H1 (cell line): ENCODE measurements around the gene CCDC107. TPM values are rescaled to one million over a fixed set of nuclear protein-coding genes. Genes with fewer than 3 reads are reported as not detected.

Source experiments
- CTCF ChIA-PET: fragments of 300-600 bp; sonication (Branson Sonifier 250); formaldehyde crosslinking; loops from one replicate; lab custom pipeline; 2021; ENCODE audit not compliant: partially characterized antibody; lab: Charles Lee
- POLR2A ChIA-PET: fragments of 300-600 bp; sonication (Branson Sonifier 250); formaldehyde crosslinking; loops from one replicate; lab custom pipeline; 2021; ENCODE audit warnings: inconsistent platforms; ENCODE audit not compliant: partially characterized antibody; lab: Charles Lee
- DNase-seq, 2 experiments: peaks; one replicate each; pipeline versions ENCODE4 v3.0.0 to v3.0.0-alpha.2; 2010 to 2022; ENCODE audit warnings: low spot score in 2 of 2, low read depth in 1 of 2, mixed read lengths in 1 of 2
- FAIRE-seq: peaks from 2 replicates; lab custom pipeline; 2011; peaks lifted over from hg19 to GRCh38; lab: Jason Lieb, UNC
- H2AFZ ChIP-seq: 2 replicates; pipeline ENCODE4 v1.8.1; 2012; ENCODE audit warnings: low read length, inconsistent platforms
- H2AK5ac ChIP-seq: 2 replicates; pipeline ENCODE4 v1.6.1; 2013; ENCODE audit warnings: low read depth, low read length
- H2BK120ac ChIP-seq: replicated peaks from 2 replicates; pipeline ENCODE3; 2013; ENCODE audit warnings: low read depth, low read length, inconsistent platforms
- H2BK12ac ChIP-seq: 2 replicates; pipeline ENCODE4 v1.6.1; 2013; ENCODE audit warnings: low read depth, low read length
- H2BK15ac ChIP-seq: 2 replicates; pipeline ENCODE4 v1.6.1; 2013; ENCODE audit warnings: low read length
- H2BK20ac ChIP-seq: 2 replicates; pipeline ENCODE4 v1.6.1; 2013; ENCODE audit warnings: low read length
- H2BK5ac ChIP-seq: 2 replicates; pipeline ENCODE4 v1.6.1; 2013; ENCODE audit warnings: low read depth, low read length
- H3K14ac ChIP-seq: 2 replicates; pipeline ENCODE4 v1.6.1; 2013; ENCODE audit warnings: inconsistent platforms; ENCODE audit not compliant: insufficient read length
- H3K18ac ChIP-seq: 2 replicates; pipeline ENCODE4 v1.6.1; 2013; ENCODE audit warnings: low read length; ENCODE audit errors: extremely low read depth
- H3K23ac ChIP-seq: 2 replicates; pipeline ENCODE4 v1.6.1; 2013; ENCODE audit warnings: inconsistent platforms; ENCODE audit not compliant: insufficient read length
- H3K23me2 ChIP-seq: 2 replicates; pipeline ENCODE4 v1.6.1; 2013; ENCODE audit warnings: low read depth, low read length
- H3K27ac ChIP-seq: 2 replicates; pipeline ENCODE4 v1.6.1; 2011; ENCODE audit warnings: low read depth, low read length, inconsistent platforms
- H3K27me3 ChIP-seq, 4 experiments: replicated peaks in 1 of 4; 1 replicate in 1 of 4; 2 replicates in 3 of 4; pipeline versions ENCODE4 v1.6.1 to v1.8.1; 2011 to 2013; ENCODE audit warnings: low read length in 3 of 4, mild to moderate bottlenecking in 3 of 4, inconsistent platforms in 2 of 4, mixed read lengths in 2 of 4, moderate library complexity in 1 of 4; ENCODE audit not compliant: control insufficient read depth in 3 of 4, insufficient read depth in 3 of 4; ENCODE audit errors: extremely low read depth in 1 of 4
- H3K36me3 ChIP-seq, 4 experiments: 2 replicates each; pipeline versions ENCODE4 v1.6.1 to v1.8.1; 2011 to 2013; ENCODE audit warnings: mild to moderate bottlenecking in 4 of 4, low read length in 3 of 4, moderate library complexity in 2 of 4, control low read depth in 1 of 4, inconsistent platforms in 1 of 4; ENCODE audit not compliant: insufficient read depth in 4 of 4, control insufficient read depth in 2 of 4
- H3K4ac ChIP-seq: replicated peaks from 2 replicates; pipeline ENCODE3; 2013; ENCODE audit warnings: low read length, low read depth, mixed read lengths, inconsistent platforms; ENCODE audit not compliant: insufficient read length
- H3K4me1 ChIP-seq, 4 experiments: replicated peaks in 1 of 4; 1 replicate in 1 of 4; 2 replicates in 3 of 4; pipeline versions ENCODE4 v1.6.1 to v1.8.1; 2011 to 2013; ENCODE audit warnings: low read length in 3 of 4, inconsistent platforms in 2 of 4, mixed read lengths in 1 of 4; ENCODE audit not compliant: insufficient read depth in 4 of 4, control insufficient read depth in 3 of 4
- H3K4me2 ChIP-seq, 2 experiments: 2 replicates each; pipeline versions ENCODE4 v1.6.1 to v1.8.1; 2011 to 2013; ENCODE audit warnings: low read depth in 2 of 2, low read length in 2 of 2, control low read depth in 1 of 2, inconsistent platforms in 1 of 2, mild to moderate bottlenecking in 1 of 2; ENCODE audit not compliant: insufficient read depth in 1 of 2
- H3K4me3 ChIP-seq, 4 experiments: fragments of 200-600, 300-600 bp in 1 of 4; sonication (generic), shearing (Covaris generic), sonication (Bioruptor Twin) in 1 of 4; 2 replicates each; pipeline versions ENCODE4 v1.5.1 to v1.8.1; 2011 to 2016; ENCODE audit warnings: low read length in 4 of 4, low read depth in 3 of 4, control low read depth in 2 of 4, inconsistent platforms in 2 of 4, mild to moderate bottlenecking in 2 of 4, mixed read lengths in 1 of 4, moderate library complexity in 1 of 4; ENCODE audit not compliant: insufficient read depth in 2 of 4; ENCODE audit errors: extremely low read depth in 1 of 4
- H3K56ac ChIP-seq: replicated peaks from 2 replicates; pipeline ENCODE3; 2013; ENCODE audit warnings: low read depth, mild to moderate bottlenecking, mixed read lengths, low read length, inconsistent platforms; ENCODE audit not compliant: insufficient read length
- H3K79me1 ChIP-seq: 2 replicates; pipeline ENCODE4 v1.6.1; 2013; ENCODE audit warnings: low read depth, low read length, control low read depth
- H3K79me2 ChIP-seq, 2 experiments: 2 replicates each; pipeline versions ENCODE4 v1.6.1 to v1.8.1; 2012 to 2013; ENCODE audit warnings: low read length in 2 of 2, mild to moderate bottlenecking in 2 of 2, inconsistent platforms in 1 of 2; ENCODE audit not compliant: insufficient read depth in 2 of 2, control insufficient read depth in 1 of 2
- H3K9ac ChIP-seq, 4 experiments: replicated peaks in 1 of 4; 1 replicate in 1 of 4; 2 replicates in 3 of 4; pipeline versions ENCODE4 v1.6.1 to v1.8.1; 2011 to 2013; ENCODE audit warnings: low read depth in 3 of 4, low read length in 3 of 4, control low read depth in 2 of 4, mild to moderate bottlenecking in 2 of 4, moderate library complexity in 2 of 4, inconsistent platforms in 1 of 4; ENCODE audit errors: extremely low read depth in 1 of 4
- H3K9me3 ChIP-seq, 2 experiments: 2 replicates each; pipeline versions ENCODE4 v1.6.1 to v1.8.1; 2012 to 2013; ENCODE audit warnings: mild to moderate bottlenecking in 2 of 2, moderate library complexity in 2 of 2, control low read depth in 1 of 2, inconsistent platforms in 1 of 2, low read depth in 1 of 2, low read length in 1 of 2, mixed read lengths in 1 of 2; ENCODE audit not compliant: insufficient read depth in 2 of 2
- H4K20me1 ChIP-seq, 2 experiments: replicated peaks in 1 of 2; 2 replicates each; pipeline versions ENCODE3 to v1.8.1; 2011 to 2013; ENCODE audit warnings: inconsistent platforms in 2 of 2, low read length in 2 of 2, mild to moderate bottlenecking in 1 of 2; ENCODE audit not compliant: insufficient read depth in 2 of 2, control insufficient read depth in 1 of 2
- H4K5ac ChIP-seq: 2 replicates; pipeline ENCODE4 v1.6.1; 2013; ENCODE audit warnings: low read length, low read depth, mixed read lengths, inconsistent platforms; ENCODE audit not compliant: insufficient read length
- H4K8ac ChIP-seq: 2 replicates; pipeline ENCODE4 v1.8.0; 2013; ENCODE audit warnings: mild to moderate bottlenecking, moderate library complexity, low read length, inconsistent platforms; ENCODE audit not compliant: insufficient read depth; ENCODE audit errors: extremely low read depth
- H4K91ac ChIP-seq: replicated peaks from 2 replicates; pipeline ENCODE3; 2013; ENCODE audit warnings: low read length, mixed read lengths, inconsistent platforms; ENCODE audit not compliant: insufficient read length
- POLR2AphosphoS5 ChIP-seq: IDR thresholded peaks from 2 replicates; pipeline ENCODE4 v1.6.1; 2011; ENCODE audit warnings: low read depth, low read length
- RBBP5 ChIP-seq: IDR thresholded peaks from 2 replicates; pipeline ENCODE4 v1.7.1; 2012; ENCODE audit warnings: low read depth, mild to moderate bottlenecking, inconsistent platforms, low read length, moderate library complexity, borderline replicate concordance
- SP1 ChIP-seq: IDR thresholded peaks from 2 replicates; pipeline ENCODE4 v1.6.1; 2011; ENCODE audit warnings: low read depth, low read length
- WGBS, 2 experiments: shearing (Covaris generic) in 1 of 2; methylation state at CpG; one replicate each; pipeline versions ENCODE4 v1.1.6 to v1.1.7; 2013 to 2015; ENCODE audit warnings: low lambda C conversion rate in 2 of 2, mixed read lengths in 2 of 2, inconsistent platforms in 1 of 2, low coverage in 1 of 2, missing lambda C conversion rate in 1 of 2; ENCODE audit not compliant: insufficient replicate concordance in 2 of 2, insufficient coverage in 1 of 2, insufficient read length in 1 of 2; ENCODE audit errors: extremely low coverage in 1 of 2, missing lambda C conversion rate in 1 of 2; 5-methylcytosine and 5-hydroxymethylcytosine counted together
- polyA plus RNA-seq, 7 experiments: library from polyadenylated mRNA; depleted of rRNA in 3 of 7; stranded (reverse) in 5 of 7; unstranded in 2 of 7; fragments of >200 nt in 5 of 7; fragments of 200-250 nt in 2 of 7; gene quantifications; 1 replicate in 5 of 7; 2 replicates in 1 of 7; 4 replicates in 1 of 7; pipeline versions ENCODE4 v1.2.1 to v1.2.3, GENCODE V29; 2011 to 2013; ENCODE audit warnings: missing spikeins in 2 of 7, mixed read lengths in 2 of 7
- total RNA-seq: library from RNA; stranded (reverse); fragmentation: NEBNext Ultra II Directional; extraction: Animal tissue kit (Norgen Biotek cat#: 25700); gene quantifications from 2 replicates; pipeline ENCODE4 v1.2.1, GENCODE V29; 2021

Gene CCDC107
- total and polyA plus RNA-seq, 2 of the 8 experiments (the other 6 are each of a cell fraction or from before 2014, with no cell fraction given), result 8.2 to 9.0 TPM

- Histone ChIP-seq H3K27me3 (no peaks in the 10 kb centered on the region), H2BK120ac (no peak overlapping the region), H4K20me1 (peaks cover 10 to 12% of the 10 kb centered on the region in 2 experiments), H3K14ac (no peak overlapping the region), H3K4me3 (no peak overlapping the region), H2BK15ac (no peak overlapping the region), H2BK20ac (no peak overlapping the region), H3K56ac (no peak overlapping the region), H3K4me2 (no peak overlapping the region), H2AK5ac (no peak overlapping the region), H4K5ac (no peak overlapping the region), H2BK12ac (no peak overlapping the region), H3K27ac (no peak overlapping the region), H4K91ac (no peak overlapping the region), H3K9ac (no peak overlapping the region), H3K79me2 (peaks cover 0 to 21% of the 10 kb centered on the region in 2 experiments; a peak in 2 of 4 replicates), H3K23ac (no peak overlapping the region), H3K9me3 (no peaks in the 10 kb centered on the region), H3K23me2 (peaks cover 8% of the 10 kb centered on the region; the same call in 1 of the 2 replicates), H3K18ac (no peak overlapping the region), H3K4ac (no peak overlapping the region), H2AFZ (no peak overlapping the region), H3K36me3 (peaks cover 14 to 46% (median 33%) of the 10 kb centered on the region in 4 experiments), H2BK5ac (no peak overlapping the region), H3K79me1 (peaks cover 2% of the 10 kb centered on the region; the same call in 1 of the 2 replicates), H3K4me1 (peaks cover 6 to 20% (median 9%) of the 10 kb centered on the region in 4 experiments; a peak in 6 of 7 replicates), H4K8ac (no peak overlapping the region)
- CTCF ChIA-PET, result interaction anchor here (1.4 to 3.5 kb wide), 4 partner anchors 10 to 40 kb away, joined by 4 to 25 read pairs (median 8); no protein-coding TSS in a partner anchor
- POLR2A ChIA-PET, result interaction anchor here (0.8 to 8.4 kb wide), 8 partner anchors 9 to 43 kb away, joined by 4 to 55 read pairs (median 6); partner anchors contain the start of genes ARHGEF39, CCDC107 and RMRP
- FAIRE-seq (no peak), DNase-seq (no peak)
- 93% methylated on average over 13 of the region's 13 CpGs; no CpG with 5 or more reads in 1 of the 2 experiments for WGBS, 2 experiments
- TF ChIP-seq SP1 (no peak), POLR2AphosphoS5 (peak; percentile 4; the same call in 1 of the 2 replicates), RBBP5 (no peak)
These were observed 27.4 kb downstream of the CCDC107 start for GRCh38 chr9:35685506-35685905.
